ENCODE data around the gene SLC16A3. TPM values are rescaled to one million over a fixed set of nuclear protein-coding genes. Genes with fewer than 3 reads are reported as not detected.
A peak's percentile ranks its signal among the peaks of the same experiment; 100 is the strongest.

Gene SLC16A3
- total and polyA plus RNA-seq, 2 donors (not counting 1 experiment from before 2014, with no cell fraction given): 14.9 to 65.7 TPM

- ChIA-PET POLR2A (interaction anchor here (1.0 to 3.2 kb wide), 6 partner anchors 14 to 73 kb away, joined by 3 to 46 read pairs (median 12); partner anchors contain the start of genes CCDC57 and CSNK1D), CTCF (interaction anchor here (2.2 to 2.3 kb wide), 2 partner anchors 13 to 22 kb away, joined by 8 read pairs; no protein-coding TSS in a partner anchor)
- no peak for TF ChIP-seq CTCF (IDR thresholded peaks at IDR 0.05)
- no peak for TF ChIP-seq EZH2 (IDR thresholded peaks at IDR 0.05; ENCODE audit: borderline replicate concordance, insufficient read depth, low read depth, low read length, poor library complexity, severe bottlenecking)
- H3K4me2 ChIP-seq (replicated peaks; ENCODE audit: low read depth, low read length, poor library complexity, severe bottlenecking): peak overlapping the region; percentile 99
- Mint-ChIP-seq H3K27ac (peak overlapping the region; percentile 94), H3K4me3 (peak overlapping the region; percentile 90), H3K4me1 (peaks cover 23% of the 10 kb centered on the region), H3K9me3 (ENCODE audit: insufficient read depth) (no peaks in the 10 kb centered on the region), H3K27me3 (no peaks in the 10 kb centered on the region)
- ATAC-seq (ENCODE audit: low read depth) (peak; percentile 55), DNase-seq (peak; percentile 86)
- peak overlapping the region; percentile 17 to 89 (median 74) for H3K4me3 ChIP-seq (ENCODE audit: control extremely low read depth in 1 of 5, extremely low read depth in 1 of 5, insufficient read depth in 1 of 5, low read depth in 2 of 5, low read length in 4 of 5)
- H3K79me2 ChIP-seq (ENCODE audit: control insufficient read depth, insufficient read depth, low read length): no peaks in the 10 kb centered on the region
- intact Hi-C loops (cut with micrococcal nuclease): loop anchor here (1.0 to 2.0 kb wide), 2 partner anchors 12 to 44 kb away; partner anchors contain the start of gene CSNK1D
- no peaks in the 10 kb centered on the region for H3K36me3 ChIP-seq (replicated peaks in 1 of 2; ENCODE audit: control extremely low read depth in 1 of 2, control insufficient read depth in 1 of 2, extremely low read depth in 1 of 2, insufficient read depth in 2 of 2, low read length in 1 of 2)
- H2AFZ ChIP-seq (ENCODE audit: insufficient read depth, low read depth, low read length, poor library complexity, severe bottlenecking): peak overlapping the region; percentile 76
- no peaks in the 10 kb centered on the region for H3K27me3 ChIP-seq (replicated peaks in 1 of 4; ENCODE audit: control extremely low read depth in 1 of 4, control insufficient read depth in 3 of 4, insufficient read depth in 4 of 4, low read length in 3 of 4)
- H3K9me3 ChIP-seq (ENCODE audit: control extremely low read depth in 1 of 3, control insufficient read depth in 2 of 3, insufficient read depth in 1 of 3, low read length in 2 of 3): no peaks in the 10 kb centered on the region
- H3K27ac ChIP-seq (ENCODE audit: low read length in 2 of 2): peak overlapping the region; percentile 89 to 98
- peaks cover 27% of the 10 kb centered on the region for H4K20me1 ChIP-seq (ENCODE audit: control insufficient read depth, insufficient read depth, low read length, poor library complexity, severe bottlenecking)
- H3K9ac ChIP-seq (ENCODE audit: low read length): peak overlapping the region; percentile 92
- peaks cover 29 to 46% of the 10 kb centered on the region in 2 donors for H3K4me1 ChIP-seq (ENCODE audit: control insufficient read depth in 2 of 2, insufficient read depth in 2 of 2, low read length in 2 of 2)
- 1% methylated on average over 58 of the region's 63 CpGs for WGBS (ENCODE audit: insufficient coverage)
Measured at GRCh38 chr17:82228278-82228841, 482 bp upstream of the SLC16A3 start.

Data from B cell (primary cell).